Esophagus mucosa (tissue), 1 donor: ENCODE measurements around the gene AFDN. TPM values are rescaled to one million over a fixed set of nuclear protein-coding genes. Genes with fewer than 3 reads are reported as not detected.
"Not testable (repeated sequence)": the region's sequence is repeated elsewhere in the genome, so short reads cannot be mapped to it uniquely, and the experiment has no call there.

ENCODE experiments used
- ATAC-seq: fragments of 200-7000 bp; cut with Tn5 transposase; one replicate; pipeline ENCODE4 v1.9.1; 2020
- total RNA-seq: library from RNA; stranded (reverse); gene quantifications from one replicate; pipeline ENCODE4 v1.2.4, GENCODE V29; 2023
- donor health status: DM: yes; HTN: yes; CAD: no.

Gene AFDN
- total RNA-seq, 1 donor from 2014 or later: 134 TPM

DNA sequence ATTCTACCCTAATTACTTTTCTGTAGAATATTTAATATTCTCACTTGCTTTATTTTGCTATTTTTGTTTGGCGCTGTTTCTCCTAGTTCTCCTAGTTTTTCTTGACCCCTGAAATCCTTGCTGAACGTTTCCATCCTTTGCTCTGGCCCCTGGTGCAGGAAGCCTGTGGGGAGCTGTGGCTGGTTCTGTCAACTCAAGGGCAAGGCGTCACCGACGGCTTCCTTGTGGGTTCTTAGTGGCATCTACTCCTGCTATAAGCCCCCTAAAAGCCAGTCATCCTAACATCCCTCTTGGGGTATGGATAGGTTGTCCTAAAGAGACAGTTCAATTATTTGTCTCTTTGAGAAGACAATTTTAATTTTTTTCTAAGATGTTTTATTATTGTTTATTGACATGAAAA is 133.9 kb downstream of the AFDN start:
- no peak for ATAC-seq

DNA sequence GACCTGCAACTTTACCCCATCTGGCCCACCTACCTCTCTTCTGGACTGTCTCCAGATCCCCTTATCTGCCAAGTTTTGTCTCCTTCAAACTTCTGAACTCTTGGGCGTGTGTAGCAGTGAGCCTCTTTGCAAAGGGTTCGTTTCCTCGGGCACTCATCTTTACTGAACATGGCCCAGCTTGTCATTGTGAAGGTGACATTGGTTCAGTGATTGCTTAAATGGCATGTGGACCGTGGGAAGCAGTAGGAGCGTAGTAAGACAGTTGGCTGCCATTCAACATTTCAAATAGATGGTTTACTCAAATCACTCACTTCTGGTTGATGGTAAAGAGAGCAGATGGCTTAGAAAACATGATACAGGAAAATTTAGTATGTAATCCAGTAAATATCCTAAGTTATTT is 136.0 kb downstream of the AFDN start:
- no peak for ATAC-seq

DNA sequence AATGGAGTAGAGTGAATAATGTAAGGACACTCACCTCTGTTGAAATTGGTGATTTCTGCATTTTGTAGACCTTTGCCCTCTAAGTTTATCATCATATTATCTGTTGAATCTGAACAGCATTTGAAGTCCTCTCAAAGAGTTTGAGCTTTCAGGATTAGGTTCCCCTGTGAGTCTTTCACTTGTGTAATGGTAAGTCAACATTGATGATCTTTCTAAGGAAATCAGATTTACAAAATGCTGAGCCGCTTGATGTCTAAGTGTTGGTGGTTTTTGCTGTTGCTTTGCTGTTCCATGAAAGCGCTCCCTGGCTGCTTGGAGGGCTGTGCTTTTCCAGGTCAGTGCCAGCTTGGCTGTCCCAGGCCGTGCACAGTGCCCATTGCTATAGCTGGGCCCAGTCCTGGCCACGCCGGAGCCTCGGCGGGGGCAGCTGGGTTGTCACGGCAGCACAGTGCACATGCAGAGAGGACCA is 136.9 kb downstream of the AFDN start:
- ATAC-seq: no peak

DNA sequence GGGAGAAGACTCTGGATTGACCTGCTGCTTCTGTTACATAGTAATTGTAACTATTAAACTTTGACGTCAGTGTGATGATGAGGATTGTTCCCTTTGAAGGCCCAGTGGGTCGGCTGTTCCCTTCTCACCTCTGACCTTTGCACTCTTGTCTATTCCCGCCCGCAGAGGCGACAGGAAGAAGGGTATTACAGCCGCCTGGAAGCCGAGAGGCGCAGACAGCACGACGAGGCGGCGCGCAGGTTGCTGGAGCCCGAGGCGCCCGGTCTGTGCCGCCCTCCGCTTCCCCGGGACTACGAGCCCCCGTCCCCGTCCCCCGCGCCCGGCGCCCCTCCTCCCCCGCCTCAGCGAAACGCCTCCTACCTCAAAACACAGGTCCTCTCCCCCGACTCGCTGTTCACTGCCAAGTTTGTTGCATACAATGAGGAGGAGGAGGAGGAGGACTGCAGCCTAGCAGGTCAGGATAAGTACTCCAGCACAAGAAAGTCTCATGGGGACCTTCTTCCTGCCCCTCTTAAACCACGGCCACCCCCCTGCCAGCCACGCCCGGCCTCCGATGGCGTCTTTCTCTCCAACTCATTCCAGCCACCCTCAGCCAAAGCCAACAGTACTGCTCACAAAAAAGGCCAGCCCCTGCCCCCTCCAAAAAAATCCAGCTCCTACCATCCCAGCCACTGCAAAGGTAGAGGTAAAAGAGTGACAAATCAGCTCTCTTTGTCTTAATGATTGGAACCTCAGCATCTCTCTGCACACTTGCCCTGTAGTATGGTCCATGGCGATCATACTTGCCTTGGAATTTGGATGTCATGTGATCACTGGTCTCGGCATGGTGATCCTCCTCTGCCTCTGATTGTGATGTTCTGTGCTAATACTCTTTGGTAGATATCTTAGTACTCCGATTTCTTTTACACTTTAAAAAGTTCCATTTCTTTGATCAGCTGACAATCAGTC is 139.2 kb downstream of the AFDN start:
- peak; percentile 20 for ATAC-seq

DNA sequence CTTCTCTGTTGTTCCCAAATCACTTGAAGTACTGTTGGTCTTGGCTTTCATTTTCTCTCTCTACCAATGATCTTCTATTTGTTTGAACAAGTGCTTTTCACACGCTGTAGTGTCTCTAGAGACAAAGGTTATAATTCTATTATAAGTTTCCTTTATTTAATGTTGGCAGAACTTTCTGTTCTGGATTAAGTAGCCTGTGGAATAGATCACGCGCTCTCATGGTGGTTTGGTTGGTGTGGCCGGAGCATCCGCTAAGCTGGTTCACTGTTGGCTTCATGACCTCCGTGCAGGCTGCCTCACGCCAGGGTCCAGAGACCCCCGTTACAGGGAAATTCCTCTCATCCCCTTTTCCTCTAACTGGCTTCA is 139.8 kb downstream of the AFDN start:
- ATAC-seq: no peak

DNA sequence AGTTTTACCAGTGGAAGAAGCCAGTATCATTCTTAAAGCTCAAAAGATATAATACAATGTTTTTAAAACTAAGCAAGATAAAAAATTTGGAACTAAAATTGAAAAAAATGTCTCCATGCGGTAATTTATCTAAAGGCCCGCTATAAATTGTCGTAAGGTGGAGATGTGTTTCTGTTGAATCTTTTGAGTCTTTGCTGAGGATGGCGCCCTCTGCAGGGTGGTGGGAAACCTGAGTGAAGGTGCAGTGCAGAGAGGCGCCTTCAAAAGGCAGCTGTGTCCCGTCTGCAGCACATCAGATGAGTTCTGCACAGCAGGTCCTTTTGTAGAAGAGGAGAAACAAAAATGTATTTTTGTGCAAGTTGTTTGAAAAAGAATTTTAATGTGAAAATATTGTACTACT is 141.4 kb downstream of the AFDN start:
- ATAC-seq: no peak

DNA sequence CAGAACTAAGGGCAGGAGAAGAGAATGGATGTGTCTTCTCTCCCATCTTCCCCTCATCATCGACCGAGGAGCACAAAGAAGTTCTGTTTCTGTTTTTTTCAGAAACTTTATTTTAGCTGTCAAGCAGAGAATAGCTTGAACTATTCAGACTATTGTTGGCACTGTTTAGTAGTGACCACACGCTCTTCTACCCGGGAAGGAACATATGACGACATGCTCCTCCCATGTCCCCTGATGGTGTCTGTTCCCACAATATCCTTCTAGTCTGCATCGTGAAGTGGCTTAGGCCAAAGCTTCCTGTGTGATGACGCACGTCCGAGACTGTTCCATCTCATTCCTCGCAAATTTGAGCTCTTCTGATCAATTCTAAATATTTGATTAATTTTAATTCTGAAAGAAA is 143.5 kb downstream of the AFDN start:
- ATAC-seq: no peak

DNA sequence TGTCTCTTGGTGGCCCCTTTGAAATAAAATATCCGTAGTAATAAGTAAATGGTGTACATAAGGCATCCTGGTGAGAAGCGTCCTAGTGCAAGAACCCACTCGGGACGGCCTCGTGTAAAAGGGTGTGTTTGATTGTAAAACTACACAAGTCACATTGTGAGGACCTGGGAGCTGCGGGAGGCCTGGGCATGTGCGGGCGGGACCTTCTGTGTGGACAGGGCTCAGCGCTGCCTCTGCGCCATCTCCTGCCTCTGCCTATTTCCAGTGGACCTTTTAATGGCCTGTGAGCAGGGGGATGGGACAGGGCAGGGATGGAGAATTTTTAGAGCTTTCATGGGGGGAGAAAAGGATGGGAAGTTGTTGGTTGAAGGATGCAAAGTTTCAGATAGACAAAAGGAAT is 145.5 kb downstream of the AFDN start:
- no peak for ATAC-seq

DNA sequence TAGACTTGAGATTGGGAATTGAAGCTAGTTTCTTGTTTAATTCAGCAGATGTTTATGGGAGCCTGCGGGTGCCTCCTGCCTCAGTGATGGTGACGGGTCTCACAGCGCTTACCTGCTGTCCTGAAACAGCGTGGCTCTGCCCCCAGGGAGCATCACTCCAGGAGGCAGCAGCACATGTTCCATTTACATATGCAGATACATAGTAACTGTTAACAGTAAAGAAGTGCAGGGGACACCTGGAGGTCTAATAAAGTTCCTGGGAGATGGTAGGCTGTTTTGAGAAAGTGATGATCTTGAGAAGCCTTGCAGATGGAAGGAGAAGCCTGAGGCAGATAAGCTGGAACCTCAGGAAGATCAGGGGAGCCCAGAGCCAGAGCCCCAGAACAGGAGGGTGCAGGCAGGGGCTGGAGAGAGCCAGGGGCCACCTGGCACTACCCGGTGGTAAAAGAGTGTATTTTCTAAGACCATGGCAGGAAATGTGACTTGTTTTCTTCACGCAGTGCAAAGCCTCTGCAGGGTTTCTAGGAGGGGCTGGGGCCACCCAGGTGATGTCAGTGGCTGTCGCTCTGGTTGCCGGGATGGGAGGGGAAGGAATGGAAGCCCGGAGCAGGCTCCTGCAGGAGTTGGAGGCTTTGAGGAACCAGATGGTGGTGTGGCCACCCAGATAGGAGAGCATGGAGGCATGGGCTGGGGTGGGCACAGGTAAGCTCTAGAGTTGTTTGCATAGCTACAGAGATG is 146.6 kb downstream of the AFDN start:
- peak; percentile 8 for ATAC-seq

DNA sequence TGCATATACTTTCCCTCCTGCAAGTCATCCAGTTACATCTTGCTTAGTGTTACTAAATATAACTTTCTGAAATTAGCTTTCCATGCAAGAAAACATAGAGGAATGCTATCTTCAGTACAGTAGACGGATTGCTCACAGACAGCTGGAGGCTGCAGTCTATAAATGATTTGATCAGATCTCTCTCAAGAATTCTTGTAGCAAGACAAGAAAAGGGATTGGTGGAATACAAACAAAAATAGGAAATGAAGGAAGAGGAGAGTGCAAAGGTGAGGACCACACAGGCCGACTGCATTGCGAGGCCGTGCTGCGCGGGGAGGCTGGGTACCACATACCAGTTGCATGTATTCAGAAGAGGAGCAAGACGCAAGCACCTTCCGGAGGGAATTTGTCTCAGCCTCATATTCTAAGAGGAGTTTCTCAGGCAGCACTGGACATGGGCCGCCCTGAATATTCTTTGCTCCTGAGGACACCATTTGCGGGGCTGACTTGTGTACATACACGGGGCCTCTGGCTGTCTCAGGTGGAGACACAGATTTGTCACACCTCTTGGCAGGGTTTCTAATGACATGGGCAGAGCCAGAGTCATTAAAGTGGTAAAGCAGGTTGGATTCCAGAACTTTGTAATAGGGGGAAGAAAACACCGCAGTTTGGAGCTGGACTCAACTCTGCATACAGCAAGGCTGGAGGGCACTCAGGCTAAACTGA is 148.1 kb downstream of the AFDN start:
- ATAC-seq: peak; percentile 63

DNA sequence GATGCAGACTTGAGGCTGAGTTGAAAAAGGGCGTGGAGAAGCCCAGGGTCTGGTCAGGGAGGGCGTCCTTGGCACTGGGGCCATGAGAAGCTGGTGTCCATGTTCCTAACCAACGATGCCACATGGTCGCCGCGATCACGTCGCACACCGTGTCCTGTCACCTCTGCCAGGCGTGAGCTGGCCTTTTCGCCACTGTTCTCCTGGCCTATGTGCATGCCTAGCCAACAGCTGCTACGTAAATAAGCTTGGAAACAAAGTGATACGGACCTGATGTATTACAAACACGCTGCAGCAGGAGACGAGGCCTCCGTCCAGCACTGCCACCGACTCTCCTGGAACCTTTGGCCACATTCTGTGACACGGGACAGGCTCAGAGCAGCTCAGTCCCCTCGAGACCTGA is 148.7 kb downstream of the AFDN start:
- no peak for ATAC-seq

DNA sequence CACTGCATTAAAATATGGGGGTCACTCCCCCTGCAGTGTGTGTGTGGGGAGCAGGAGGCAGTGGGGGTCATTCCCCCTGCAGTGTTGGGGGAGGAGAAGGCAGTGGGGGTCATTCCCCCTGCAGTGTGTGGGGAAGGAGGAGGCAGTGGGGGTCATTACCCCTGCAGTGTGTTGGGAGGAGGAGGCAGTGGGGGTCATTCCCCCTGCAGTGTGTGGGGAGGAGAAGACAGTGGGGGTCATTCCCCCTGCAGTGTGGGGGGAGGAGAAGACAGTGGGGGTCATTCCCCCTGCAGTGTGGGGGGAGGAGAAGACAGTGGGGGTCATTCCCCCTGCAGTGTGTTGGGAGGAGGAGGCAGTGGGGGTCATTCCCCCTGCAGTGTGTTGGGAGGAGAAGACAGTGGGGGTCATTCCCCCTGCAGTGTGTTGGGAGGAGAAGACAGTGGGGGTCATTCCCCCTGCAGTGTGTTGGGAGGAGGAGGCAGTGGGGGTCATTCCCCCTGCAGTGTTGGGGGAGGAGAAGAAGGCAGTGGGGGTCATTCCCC is 149.5 kb downstream of the AFDN start:
- not testable (repeated sequence) for ATAC-seq

DNA sequence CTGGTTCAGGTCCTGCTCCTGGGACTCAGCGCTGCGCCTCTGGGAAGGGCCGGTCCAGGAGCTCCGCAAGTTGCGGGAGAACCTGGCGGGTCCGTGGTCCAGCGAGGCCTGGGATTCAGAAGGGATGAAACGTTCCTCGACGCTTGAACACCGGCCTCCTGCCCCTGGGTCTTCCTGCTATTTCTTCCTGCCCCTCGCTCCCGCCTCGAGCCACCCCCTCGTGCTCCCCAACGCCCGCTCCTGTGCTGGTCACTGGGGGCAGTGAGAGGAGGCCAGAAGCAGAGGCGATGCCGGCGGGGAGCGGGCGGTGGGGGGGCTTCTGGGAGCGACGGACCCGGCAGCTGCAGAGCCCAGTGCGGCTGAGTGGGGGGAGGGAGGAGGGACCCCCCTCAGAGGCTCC is 150.0 kb downstream of the AFDN start:
- peak; percentile 6 for ATAC-seq

DNA sequence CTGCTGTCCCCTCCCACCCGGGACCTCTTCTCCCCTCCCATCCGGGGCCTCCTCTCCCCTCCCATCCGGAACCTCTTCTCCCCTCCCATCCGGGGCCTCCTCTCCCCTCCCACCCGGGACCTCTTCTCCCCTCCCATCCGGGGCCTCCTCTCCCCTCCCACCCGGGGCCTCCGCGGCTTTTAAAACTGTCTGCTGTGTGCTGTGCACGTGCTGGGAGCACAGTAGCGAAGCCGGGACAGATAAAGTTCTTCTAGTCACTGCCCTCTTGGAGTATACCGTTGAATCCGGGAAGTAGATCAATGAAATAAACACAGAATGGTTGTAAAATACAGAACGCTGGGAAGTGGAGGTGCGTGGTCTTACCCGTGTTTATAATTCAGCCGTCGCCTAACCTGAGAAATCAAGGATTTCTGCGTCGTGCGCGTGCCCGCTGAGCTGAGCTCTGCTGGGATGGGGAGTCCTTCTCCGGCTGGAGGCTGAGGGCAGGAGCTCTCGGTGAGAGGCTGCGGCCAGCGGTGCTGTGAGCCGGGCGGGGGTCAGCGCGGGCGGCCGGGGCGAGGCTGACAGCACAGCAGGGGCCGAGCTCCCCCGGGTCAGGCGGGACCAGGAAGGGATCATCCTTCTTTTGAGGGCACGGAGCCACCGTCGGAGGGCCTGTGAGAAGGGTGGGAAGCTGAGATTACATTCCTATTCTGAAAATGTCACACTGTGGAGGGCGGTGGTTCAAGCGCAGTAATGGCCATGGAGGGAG is 151.2 kb downstream of the AFDN start:
- no peak for ATAC-seq

DNA sequence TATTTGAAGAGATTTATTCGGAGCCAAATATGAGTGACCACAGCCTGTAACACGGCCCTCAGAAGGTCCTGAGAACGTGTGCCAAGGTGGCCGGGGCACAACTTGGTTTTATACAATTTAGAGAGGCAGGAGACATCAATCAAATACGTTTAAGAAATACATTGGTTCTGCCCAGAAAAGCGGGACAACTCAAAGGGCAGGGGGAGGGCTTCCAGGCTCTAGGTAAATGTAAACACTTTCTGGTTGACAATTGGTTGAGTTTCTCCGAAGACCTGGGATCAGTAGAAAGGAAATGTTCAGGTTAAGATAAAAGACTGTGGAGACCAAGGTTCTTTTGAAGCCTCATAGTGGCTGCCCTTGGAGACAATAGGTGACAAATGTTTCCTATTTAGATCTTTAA is 151.9 kb downstream of the AFDN start:
- no peak for ATAC-seq

DNA sequence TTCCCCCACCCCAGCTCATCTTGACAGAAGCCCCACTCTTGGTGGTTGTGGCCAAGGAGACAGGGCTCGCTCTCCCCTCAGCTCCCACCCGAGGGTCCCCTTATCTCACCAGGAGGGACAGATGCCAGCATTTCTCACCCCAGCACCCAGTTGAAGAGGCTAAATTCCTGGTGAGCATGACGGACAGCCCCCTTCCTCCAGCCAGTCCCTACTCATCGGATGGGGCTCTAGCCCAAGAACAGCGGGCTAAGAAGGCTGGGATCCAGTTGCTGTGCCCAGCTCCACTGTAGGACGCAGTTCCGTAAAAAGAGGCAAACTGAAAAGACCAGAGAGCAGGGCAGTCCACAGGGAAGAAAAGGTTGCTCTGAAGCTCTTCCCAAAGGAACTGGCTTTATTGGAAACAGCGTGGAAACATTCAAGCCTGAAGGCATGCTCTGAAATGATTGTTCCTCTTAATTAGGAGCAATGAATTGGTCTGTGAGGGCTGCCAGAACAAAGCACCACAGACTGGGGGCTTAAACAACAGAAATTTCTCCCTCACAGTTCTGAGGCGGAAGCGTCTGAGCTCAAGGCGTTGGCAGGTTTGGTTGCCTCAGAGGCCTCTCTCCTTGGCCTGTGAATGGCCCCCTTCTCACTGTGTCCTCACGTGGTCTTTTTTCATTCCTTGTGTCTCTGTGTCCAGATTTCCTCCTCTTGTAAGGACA is 152.9 kb downstream of the AFDN start:
- no peak for ATAC-seq

DNA sequence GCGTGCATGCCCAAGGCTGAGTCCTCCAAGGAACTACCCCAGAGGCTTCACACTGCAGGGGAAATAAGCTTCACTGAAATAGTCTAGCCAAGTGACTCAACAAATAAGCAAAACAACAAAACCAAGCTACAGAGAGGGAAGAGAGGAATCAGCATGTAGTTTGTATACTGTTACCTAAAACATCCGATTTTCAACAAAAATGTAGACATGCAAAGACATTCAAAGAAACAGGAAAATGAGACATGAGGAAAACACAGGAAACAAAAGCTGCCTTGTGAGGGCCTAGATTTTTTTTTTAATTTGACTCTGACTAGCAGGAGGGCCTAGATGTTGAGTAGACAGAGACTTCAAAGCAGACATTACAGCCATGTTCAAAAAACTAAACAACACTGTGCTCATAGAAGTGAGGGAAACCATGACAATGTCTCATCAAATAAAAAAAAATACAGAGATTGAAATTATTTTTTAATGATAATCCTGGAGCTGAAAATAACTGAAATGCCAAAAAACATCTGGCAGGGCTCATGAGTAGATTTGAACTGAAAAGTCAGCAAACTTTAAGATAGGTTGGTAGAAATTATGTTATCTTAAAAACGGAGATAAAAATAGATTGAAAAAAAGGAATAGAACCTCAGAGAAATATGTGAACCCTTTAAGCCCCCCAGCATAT is 154.3 kb downstream of the AFDN start:
- no peak for ATAC-seq

DNA sequence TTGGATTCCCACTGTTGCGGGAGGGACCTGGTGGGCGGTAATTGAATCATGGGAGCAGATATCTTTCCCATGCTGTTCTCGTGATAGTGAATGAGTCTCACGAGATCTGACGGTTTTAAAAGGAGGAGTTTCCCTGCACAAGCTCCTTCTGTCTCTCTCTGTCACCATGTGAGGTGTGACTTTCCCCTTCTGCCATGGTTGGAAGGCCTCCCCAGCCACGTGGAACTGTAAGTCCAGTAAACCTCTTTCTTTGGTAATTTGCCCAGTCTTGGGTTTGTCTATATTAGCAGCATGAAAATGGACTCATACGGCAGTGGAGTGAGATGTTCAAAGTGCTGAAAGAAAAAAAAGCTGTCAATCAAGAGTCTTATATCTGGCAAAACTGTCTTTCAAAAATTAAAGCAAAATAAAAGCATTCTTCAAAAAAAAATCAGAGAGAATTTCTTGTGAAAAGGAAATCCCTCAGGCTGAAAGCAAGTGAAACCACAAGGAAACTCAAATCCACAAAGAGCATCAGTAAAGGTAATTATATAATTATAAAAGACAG is 155.3 kb downstream of the AFDN start:
- ATAC-seq: no peak

DNA sequence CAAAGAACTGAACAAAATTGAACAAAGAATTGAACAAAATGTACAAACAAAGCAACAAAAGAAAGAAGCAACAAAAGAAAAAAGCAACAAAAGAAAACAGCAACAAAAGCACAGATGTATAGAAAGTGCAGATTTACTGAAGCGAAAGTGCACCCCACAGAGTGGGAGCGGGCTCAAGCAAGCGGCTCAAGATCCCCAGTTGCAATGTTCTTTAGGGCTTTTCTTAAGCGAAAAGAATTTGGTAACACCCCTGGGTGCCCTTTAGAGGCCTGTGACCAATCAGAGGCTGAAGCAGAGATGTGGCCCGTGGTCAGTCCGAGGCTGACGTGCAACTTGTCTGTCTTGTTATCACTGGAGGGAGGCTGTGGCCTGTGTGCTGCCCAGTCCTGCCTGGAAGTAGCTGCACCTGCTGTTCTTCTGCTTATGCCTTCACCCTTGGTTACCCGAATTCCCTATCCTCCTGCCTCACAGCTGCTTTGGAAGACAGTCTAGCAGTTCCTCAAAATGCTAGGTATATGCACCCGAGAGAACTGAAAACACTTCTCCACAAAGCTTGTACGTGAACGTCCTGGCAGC is 157.5 kb downstream of the AFDN start:
- no peak for ATAC-seq
